ENCODE results near the gene CTIF.

CTIF gene

DNA sequence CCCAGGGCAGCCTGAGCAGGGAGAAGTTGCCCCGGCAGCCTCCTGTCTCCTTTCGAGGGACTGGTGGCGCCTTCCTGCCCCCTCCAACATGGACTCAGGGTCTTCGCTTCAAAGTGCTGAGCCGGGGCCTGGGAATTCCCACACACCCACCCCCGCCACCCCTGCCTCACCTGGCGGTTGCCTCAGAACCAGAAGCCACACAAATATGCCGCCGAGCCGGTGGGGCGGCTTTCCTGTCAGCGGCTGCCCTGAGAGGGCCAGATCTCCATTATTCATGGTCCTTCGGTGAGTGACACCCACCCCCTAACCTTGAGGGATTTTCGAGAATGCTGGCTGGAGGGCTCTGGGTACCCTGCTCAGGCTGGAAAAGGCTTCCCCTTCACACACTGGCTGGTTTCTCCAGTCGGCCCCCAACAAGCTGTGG, 340.2 kb downstream of the CTIF start:
- DNase-seq = no peak

GRCh38 chr18:48880931-48881330, 342.1 kb downstream of the CTIF start:
- DNase-seq = no peak

- no peak for DNase-seq
These were observed 343.5 kb downstream of the CTIF start for GRCh38 chr18:48882379-48882778.

DNA sequence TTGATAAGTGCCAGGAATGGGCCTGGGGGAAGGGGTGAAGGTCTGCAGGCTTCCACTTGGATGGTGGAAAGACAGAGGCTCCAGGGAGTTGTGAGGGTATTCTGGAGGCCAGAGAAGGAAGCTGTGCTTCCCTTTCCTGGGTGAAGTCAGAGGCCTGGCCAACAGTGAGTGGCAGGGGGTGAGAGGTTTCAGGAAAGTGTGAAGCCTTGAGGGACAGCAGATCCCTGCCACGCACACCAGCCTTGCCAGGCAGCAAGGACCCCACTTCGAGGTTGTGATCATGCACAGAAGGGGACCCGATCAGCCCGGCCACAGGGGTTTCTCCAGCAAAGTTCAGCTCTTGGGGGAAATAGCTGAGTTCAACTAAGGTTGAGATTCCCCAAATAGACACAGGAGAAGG, 345.5 kb downstream of the CTIF start:
- DNase-seq = no peak

DNA sequence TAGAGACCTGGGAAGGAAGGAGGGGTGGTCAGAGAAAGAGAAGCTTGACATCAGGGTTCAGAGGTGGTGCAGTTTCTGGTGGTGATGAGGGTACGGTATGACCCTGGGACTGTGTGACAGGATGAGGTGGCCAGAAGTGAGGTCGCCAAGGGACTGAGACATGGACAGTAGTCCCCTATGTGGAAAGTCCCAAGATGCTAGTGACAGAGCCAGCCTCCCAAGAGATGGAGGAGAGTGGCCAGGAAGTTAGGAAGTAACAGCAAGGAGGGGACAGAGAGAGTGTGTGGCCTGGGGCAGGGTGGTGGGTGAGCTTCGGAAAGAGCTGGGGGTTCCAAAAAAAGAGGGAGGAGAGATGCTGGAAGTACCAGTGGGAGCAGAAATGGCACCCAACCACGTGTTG, 345.9 kb downstream of the CTIF start:
- DNase-seq = no peak

DNA sequence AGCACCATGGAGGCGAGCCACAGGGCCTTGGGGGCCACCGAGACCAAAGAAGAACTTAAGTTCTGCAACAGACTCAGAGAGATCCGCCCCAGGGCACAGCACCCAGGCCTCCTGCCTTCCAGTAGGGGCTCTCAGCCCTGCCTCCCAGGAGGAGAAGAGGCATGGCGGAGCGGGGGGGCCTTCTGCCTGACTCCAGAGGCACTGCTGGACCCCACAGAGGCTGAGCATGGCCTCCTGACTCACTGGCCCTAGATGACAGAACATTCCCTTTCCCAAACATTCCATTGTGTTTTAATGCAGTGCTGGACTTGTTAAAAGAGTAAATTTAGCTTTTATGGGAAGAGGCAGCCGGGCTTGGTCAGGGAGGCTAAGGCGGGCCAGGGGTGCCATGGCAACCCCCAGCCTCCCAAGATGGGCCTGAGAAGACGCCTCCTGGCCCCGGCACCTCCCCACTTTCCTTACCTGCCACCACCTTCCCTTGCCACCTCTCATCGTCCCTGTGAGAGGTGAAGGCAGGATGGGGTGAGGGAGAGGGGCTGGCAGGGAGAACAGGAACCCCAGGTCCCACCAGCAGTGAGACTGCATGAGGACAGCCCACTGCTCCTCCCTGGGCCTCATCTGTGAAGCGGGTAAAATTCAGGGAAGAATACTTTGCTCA, 346.6 kb downstream of the CTIF start:
- peak; percentile 25 for DNase-seq

DNA sequence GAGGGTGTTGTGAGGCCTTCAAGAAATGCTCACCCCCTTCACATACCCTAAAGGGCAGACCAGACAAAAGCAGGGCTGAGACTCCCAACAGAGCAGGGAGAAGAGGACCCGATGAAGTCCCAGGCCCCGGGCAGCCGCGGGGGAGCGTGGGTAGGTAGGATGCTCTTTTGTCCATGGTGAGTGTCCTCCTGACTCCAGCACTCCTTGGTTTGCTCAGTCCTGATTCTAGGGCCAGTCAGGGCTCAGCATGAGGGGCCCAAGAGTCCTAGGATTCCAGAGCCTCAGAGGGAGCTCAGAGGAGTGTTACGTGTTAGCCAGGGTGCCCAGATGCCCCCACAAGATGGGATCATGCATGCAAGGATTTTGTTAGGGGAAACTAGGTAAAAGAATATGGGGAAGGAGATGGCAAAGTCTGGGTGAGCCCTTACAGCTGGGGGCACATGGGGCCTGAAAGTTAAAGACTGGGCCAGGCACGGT, 347.1 kb downstream of the CTIF start:
- DNase-seq = no peak

DNA sequence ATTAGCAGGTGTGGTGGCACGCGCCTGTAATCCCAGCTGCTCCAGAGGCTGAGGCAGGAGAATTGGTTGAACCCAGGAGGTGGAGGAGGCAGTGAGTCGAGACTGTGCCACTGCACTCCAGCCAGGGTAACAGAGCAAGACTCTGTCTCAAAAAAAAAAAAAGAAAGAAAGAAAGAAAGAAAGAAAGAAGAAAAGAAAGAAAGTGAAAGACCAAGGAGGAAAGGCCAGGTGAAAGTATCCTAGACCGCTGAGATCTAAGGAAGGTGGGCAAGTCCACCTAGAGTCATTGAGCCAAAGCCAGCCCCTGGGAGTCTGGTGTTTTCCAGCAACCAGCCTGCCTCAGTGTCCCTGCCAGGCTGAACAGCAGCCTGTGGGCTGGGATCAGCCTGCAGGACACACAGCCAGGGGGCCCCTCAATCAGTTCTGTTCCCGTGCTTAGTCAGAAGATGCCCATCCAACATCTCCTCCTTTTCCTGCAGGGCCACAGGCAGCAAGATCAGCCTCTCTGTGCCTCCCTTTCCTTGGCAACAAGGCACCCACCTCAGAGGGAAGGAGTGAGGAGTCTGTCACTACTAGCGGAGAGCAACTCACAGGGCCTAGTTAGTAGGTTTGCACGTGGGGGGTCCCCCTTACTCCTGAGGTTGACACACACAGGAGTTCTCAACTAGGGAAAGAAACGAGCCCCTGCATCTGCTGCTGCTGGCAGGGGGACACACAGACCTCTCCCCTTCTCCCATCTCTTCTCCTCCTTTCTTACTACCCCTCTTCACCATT, 347.9 kb downstream of the CTIF start:
- DNase-seq = no peak

- no peak for DNase-seq
These were observed 348.6 kb downstream of the CTIF start for GRCh38 chr18:48887294-48887904.

- no peak for DNase-seq
These were observed 349.3 kb downstream of the CTIF start for GRCh38 chr18:48887905-48888772.

DNA sequence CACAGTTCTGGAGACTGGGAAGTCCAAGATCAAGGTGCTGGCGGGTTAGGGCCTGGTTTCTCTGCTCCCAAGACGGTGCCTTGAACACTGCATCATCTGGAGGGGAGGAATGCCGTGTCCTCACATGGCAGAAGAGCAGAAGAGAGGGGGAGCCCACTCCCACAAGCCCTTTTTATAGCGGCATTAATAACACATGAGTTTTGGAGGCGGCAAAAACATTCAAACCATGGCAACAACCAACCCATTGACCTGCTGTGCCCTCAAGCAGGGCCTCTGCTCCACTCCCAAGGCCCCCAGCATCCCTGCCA, 349.9 kb downstream of the CTIF start:
- DNase-seq = no peak

GRCh38 chr18:48889115-48889941, 350.5 kb downstream of the CTIF start:
- peak; percentile 25 for DNase-seq

DNA sequence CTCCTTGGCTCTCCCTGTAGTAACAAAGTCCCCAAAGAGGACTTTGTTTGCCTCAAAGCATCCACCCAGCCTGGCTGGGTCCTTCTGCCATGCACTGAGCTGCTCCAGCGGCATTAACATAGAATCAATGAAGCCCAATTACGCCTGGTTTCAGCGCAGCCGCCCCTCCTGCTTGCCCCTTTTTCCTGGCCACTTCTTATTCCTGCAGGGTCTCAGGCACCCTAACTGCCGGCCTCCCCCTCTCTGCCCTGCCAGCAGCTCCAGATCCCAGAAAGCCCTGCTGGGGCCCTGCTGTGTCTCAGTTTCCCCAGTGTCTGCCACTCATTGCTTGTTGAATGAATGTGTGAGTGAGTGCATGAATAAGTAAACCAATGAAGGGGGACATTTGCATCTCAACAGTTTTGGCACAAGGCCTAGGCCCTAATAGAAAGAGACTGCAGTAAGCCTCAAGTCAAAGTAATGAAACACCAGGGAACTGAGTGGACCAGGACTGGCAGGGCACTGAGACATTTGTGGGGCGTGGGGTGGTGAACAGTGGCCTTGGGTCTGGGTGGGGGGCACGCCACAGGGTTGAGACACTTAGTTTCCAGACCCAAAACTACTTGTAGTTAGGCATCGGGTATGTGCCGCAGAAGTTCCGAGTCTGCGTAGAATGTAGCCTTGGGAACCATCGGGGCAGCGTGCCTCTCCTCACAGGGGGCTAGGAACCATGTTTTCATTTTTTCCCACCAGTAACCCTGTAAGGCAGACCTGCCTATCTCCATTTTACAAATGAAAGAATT, 351.3 kb downstream of the CTIF start:
- DNase-seq = no peak

DNA sequence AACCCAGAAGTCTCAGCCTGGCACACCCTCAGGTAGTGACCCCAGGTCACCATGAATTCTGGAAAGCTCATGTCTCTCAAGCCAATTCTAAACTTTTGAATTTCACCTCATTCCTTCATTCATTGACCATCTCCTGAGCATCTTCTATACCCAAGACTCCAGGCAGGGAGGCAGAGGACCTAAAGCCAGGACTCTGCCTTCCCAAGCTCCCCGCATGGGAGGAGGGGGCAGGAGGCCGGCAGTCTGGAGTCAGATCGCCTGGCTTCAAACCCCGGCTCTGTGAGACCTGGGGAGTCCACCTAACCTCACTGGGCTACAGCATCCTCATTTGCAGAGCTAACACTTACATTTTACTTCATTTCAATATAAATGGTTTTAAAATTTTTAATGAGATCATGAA, 352.9 kb downstream of the CTIF start:
- DNase-seq = no peak

DNA sequence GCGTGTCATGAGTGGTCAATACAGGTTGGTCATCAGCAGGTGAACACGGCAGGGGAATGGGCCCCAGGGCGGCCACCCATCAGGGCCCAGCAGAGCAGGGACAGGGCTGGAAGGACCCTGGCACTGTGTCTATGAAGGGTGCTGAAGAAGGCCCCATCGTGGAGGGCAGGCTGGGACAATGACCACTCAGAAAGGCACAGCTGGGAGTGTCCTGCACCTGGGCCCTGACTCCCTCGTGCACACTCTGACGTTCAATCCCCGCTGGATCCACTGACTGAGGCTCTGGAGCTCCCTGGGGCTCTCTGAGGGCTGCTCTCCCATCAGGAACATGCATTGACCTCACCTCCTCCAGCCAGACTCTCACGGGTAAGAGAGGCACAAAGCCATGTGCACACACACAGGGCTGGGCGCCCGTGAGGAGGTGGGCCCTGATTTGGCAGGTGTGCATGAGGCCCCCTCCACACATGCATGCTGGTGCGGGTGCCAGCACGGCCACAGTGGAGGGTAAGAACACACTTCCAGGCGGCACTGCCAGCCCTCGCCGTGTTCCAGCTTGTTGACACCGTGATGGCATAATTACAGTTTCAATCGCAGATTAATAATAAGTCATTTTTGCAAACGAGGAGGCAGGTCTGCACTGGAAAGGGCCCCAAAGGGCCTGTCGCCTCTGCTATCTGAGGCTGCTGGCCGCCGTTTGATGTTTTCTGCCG, 353.5 kb downstream of the CTIF start:
- DNase-seq = no peak

GRCh38 chr18:48893061-48893607, 354.3 kb downstream of the CTIF start:
- DNase-seq = no peak

DNA sequence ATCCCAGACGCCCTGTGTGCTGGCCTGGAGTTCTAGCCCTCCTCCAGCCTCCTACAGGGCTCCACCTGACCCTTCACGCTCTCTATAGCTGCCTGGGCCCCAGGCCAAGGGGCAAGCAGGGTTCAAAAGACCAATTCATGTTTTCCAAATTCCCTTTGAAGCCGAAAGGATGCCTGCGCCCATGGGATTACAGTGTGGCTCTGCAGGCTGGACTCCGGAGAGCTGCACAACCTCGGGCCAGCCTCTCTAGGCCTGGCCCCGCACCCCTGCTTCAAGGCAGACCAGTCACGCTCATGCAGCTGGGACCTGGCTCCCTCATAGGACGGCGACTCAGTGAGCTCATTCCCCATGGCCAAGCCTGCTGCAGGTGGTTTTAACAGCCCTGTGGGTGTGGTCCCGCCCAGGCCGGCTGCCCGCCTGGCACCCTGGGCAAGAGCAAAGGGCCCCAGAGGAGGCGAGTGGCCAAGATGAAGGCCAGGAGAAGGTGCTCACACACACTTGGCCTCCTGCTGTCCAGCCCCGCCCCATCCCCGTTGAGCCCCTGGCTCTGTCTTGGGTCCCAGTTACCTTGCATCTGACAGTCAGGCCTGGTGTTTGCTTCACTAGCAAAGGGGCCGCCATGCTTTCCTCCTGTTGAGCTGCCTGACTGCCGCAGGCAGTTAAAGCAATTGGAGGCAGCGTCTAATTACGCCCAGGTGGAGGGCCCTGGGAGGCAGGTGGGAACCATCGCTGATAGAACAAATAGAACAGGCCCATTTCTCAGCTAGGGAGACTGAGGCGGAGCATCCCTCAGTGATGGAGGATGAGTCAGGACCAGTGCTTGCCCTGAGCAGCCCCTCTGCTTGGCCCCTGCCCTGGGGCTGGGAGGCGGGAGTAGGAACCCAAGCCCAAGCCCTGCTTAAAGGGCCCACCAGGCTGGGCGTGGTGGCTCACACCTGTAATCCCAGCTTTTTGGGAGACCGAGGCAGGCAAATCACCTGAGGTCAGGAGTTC, 355.1 kb downstream of the CTIF start:
- DNase-seq = no peak

DNA sequence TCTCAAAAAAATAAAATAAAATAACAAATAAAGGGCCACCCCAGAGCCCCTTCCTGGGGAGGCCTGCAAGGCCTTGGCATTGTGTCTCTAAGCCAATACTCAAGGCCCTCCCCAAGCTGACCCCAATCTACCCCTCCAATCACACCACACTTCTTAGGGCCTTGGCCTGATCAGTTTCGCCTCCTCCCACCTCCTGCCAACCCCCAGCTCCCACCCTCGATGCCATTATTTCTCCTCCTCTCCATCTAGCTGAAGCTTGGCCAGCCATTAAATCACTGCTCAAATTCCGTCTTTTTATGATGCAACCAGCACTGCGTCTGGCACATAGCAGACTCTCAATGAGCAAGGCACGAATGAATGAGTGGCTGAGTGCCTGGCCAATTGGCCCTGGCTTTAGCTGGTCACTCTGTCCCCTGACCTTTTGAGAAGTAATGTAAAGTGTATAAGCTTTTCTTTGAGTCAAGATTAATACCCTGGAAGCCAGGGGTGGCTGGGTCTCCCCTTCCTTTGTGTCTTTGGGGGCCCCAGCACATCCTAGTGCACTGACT, 356.0 kb downstream of the CTIF start:
- no peak for DNase-seq

DNA sequence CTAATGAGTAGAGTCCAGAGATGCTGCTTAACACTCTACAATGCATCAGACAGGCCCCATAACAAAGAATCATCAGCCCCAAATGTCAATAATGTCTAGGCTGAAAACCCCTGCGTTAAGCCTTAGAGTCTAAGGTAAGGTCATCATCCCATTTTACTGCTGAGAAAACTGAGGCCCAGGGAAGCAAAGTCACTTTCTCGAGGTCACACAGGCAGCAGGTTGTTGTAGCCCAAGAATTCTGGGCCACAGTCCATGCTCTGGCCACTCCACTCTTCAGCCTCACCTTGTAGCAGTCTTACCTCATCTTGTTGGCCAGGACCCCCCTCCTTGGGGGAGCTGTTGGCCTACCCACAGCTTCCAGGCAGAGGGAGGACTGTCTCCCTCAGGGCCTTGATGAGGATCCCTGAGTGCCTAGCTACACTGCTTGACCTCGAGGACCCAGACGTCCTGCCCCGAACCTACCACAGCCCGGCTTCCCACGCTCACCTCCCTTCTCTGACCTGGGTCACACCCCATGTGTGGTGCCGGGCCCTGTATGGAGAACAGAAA, 357.6 kb downstream of the CTIF start:
- DNase-seq = no peak
